Stimulated activated naive CD8-positive, alpha-beta T cell treated with anti-CD3 and anti-CD28 coated beads, Interleukin-15, amount 100 ng/mL, for 72 hours (primary cell): ENCODE results near the gene ZNF547.

Source experiments
- ATAC-seq: fragments of 150-1000 bp; cut with Tn5 transposase; 2 replicates; pipeline ENCODE4 v1.10.0; 2021; ENCODE audit warnings: mild to moderate bottlenecking, moderate library complexity
- DNase-seq, 2 donors: peaks; one replicate each; pipeline ENCODE4 v3.0.0; 2021 to 2022
- H3K27ac Mint-ChIP-seq, 2 donors: one replicate each; pipeline ENCODE4 v1.8.0; 2022; ENCODE audit warnings: mild to moderate bottlenecking in 2 of 2, mixed read lengths in 2 of 2, moderate library complexity in 2 of 2
- H3K27me3 Mint-ChIP-seq: one replicate; pipeline ENCODE4 v1.8.0; 2022; ENCODE audit warnings: mixed read lengths
- H3K4me1 Mint-ChIP-seq: one replicate; pipeline ENCODE4 v1.8.0; 2022; ENCODE audit warnings: mild to moderate bottlenecking, mixed read lengths
- H3K4me3 Mint-ChIP-seq, 2 donors: one replicate each; pipeline ENCODE4 v1.8.0; 2022; ENCODE audit warnings: mild to moderate bottlenecking in 2 of 2, mixed read lengths in 2 of 2, moderate library complexity in 1 of 2
- H3K9me3 Mint-ChIP-seq, 2 donors: one replicate each; pipeline ENCODE4 v1.8.0; 2022; ENCODE audit warnings: mixed read lengths in 2 of 2

The ZNF547 gene

DNA sequence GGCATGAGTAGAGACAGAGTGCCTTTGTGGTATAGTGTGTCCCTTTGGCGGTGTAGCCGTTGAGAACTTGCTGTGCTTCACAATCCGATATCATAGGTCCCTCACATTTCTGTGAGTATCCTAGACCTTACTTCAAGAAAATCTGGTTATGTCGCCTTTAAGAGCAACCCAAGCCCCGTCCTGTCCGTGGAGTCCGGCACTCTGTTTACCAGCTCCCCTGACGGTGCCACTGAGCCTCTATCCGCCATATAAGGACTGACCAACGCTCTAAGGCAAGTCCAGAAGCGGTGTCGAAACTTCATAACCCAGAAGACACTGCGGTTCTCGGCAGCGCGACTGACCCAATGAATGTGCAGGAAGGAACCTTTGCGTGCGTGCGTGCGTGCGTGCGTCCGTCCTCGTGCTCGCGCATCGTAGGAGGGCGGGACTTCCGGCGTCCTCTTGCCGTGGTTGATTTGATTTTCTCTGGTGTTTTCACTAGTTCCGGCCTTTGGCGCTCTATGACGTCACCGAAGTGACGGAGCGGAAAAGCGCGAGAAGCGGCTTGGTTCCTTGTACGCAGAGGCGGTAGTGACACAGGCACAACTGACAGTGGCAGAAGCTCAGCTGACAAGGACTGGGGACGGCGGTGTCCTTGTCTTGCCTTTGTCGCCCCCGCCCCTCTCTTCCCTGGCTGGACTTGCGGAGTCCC is at the start of gene ZNF547, which contains the start of gene TRAPPC2B:
ZNF547 (plus strand) TSS at position 555 of the 691 bp plus-strand sequence. CDS start 5,005 bp downstream, outside the sequence.
TRAPPC2B (plus strand) TSS at position 555 of the 691 bp plus-strand sequence. CDS start 1,283 bp downstream, outside the sequence.
- Mint-ChIP-seq H3K27me3 (no peaks in the 10 kb centered on the region), H3K9me3 (peaks cover 20 to 21% of the 10 kb centered on the region in 2 donors), H3K4me1 (peaks cover 11% of the 10 kb centered on the region), H3K4me3 (peak within 1 kb of the TSS; percentile 98 to 99), H3K27ac (peak within 1 kb of the TSS; percentile 96 to 99)
- ATAC-seq (peak; percentile 96), DNase-seq (peak; percentile 94 to 99)

DNA sequence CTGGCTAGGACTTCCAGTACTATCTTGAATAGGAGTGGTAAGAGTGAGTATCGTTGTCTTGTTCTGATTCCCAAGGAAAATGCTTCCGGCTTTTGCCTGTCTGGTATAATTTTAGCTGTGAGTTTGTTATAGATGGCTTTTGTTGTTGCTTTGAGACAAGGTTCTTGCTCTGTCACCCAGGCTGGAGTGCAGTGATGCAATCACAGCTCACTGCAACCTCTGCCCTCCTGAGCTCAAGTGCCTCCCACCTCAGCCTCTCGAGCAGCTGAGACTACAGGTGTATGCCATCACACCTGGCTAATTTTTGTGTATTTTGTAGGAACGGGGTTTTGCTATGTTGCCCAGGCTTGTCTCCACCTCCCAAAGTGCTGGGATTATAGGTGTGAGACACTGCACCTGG is 49.2 kb upstream of the ZNF547 start:
- no peak overlapping the region for H3K27ac Mint-ChIP-seq
- H3K27me3 Mint-ChIP-seq, result peaks cover 42% of the 10 kb centered on the region
- H3K4me1 Mint-ChIP-seq, result no peaks in the 10 kb centered on the region
- H3K9me3 Mint-ChIP-seq, result peaks cover 35 to 59% of the 10 kb centered on the region in 2 donors
- ATAC-seq (no peak), DNase-seq (no peak)
- H3K4me3 Mint-ChIP-seq, result no peak overlapping the region

DNA sequence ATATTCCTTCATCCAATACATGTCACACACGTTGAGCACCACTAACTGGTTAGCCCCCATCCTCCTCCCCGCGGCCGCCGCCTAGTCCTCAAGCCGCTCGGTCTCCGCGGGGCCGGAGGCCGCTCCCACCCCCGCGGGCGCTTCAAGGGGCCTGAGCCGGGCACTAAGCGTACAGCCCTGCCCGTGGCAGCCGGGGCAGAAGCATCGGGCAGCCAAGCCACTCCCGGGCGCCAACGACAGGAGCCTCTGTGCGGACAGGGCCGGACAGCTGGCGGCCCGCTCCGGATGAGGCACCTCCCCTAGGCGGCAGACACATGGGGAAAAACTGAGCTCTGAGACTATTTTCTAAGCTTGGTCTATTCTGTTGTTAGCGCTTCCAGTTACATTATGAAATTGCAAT is 45.8 kb upstream of the ZNF547 start:
- DNase-seq (no peak), ATAC-seq (no peak)
- Mint-ChIP-seq H3K4me3 (no peak overlapping the region), H3K4me1 (peaks cover 25% of the 10 kb centered on the region), H3K27me3 (peaks cover 42% of the 10 kb centered on the region), H3K27ac (no peak overlapping the region), H3K9me3 (peaks cover 29 to 55% of the 10 kb centered on the region in 2 donors)

DNA sequence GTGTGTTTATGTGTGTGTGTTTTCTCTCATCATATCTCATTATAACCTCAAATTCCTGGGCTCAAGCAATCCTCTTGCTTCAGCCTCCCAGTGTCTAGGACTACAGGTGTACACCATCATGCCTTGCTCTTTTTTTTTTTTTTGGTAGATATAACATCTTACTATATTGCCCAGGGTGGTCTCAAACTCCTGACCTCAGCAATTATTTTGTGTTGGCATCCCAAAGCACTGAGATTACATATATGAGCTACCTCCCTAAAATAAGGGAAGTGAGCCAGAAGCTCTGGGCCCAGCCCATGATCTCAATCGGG is 43.5 kb upstream of the ZNF547 start:
- peaks cover 27 to 57% of the 10 kb centered on the region in 2 donors for H3K9me3 Mint-ChIP-seq
- peaks cover 34% of the 10 kb centered on the region for H3K27me3 Mint-ChIP-seq
- peak overlapping the region; percentile 97 to 99 for H3K27ac Mint-ChIP-seq
- no peak for DNase-seq
- ATAC-seq, result peak; percentile 1
- peak overlapping the region; percentile 93 to 97 for H3K4me3 Mint-ChIP-seq
- peaks cover 25% of the 10 kb centered on the region for H3K4me1 Mint-ChIP-seq

DNA sequence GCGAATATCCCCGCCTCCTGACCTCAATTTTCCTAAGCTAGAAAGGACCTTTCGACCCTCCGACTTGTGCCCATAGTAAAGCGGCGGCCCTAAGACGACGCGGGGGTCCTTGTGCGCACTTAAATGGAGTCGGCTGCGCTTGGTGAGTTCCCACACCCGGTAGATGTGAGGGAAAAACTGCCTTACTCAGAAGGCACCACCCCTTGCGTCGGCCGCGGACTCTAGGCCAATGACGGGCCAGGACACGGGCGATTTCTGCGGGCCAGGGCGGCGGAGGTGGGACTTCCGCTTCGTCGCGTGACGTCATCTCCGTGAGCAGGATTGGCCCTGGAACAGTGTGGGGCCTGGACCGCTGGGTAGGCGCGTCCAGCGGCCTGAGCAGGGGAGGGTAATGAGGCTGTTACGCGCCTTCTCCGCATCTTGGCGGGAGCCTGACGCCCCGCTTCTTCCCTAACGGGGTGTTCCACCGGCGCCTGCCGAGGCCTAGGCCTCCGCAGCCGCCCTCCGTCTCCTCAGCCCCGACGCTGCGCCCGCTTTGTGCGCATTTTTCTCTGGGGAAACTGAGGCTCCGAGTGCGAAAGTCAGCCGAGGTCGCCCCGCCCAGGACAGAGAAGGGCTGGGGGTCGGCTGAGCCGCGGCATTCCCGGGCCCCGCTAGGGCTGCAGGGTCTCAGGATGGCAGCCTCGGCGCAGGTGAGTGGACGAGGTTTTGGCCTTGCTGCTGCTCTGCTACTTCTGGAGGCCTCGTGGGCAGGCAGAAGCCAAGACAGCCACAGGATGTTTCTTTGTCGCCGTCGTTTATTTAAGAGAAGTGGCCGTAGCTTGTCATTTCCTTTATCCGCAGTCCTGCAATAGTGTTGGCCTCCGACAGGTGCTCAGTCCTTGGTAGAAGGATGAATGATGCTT is 42.9 kb upstream of the ZNF547 start, which contains the start of gene ZNF543:
ZNF543 (plus strand) TSS at position 293 of the 905 bp plus-strand sequence; CDS start at position 675, 382 bp downstream.
- peak; percentile 88 to 94 for DNase-seq
- H3K4me3 Mint-ChIP-seq, result peak within 1 kb of the TSS; percentile 93 to 97
- peaks cover 25% of the 10 kb centered on the region for H3K4me1 Mint-ChIP-seq
- H3K9me3 Mint-ChIP-seq, result peaks cover 25 to 51% of the 10 kb centered on the region in 2 donors
- H3K27me3 Mint-ChIP-seq, result peaks cover 28% of the 10 kb centered on the region
- peak; percentile 99 for ATAC-seq
- peak within 1 kb of the TSS; percentile 97 to 99 for H3K27ac Mint-ChIP-seq

DNA sequence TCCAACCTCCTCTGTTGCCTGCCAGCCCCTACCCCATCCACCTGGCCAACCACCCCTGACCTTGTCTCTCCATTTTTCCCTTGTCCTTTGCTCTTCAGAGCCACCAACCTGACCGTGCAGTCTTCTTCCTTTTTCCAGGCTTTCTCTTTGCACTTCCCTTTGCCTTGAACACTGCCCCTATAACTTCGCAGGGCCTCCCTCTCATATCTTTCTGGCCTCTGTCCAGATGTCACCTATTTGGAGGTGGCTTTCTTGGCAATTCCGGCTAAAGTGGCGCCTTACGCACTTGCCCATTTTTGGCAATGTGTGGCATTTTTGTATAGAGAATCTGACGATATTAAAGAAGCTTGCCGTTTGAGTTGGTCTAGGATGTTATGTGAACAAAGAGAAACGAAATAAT is 42.2 kb upstream of the ZNF547 start:
- Mint-ChIP-seq H3K4me1 (peaks cover 25% of the 10 kb centered on the region), H3K4me3 (peak overlapping the region; percentile 93 to 97), H3K27ac (peak overlapping the region; percentile 97 to 99), H3K9me3 (peaks cover 18 to 44% of the 10 kb centered on the region in 2 donors), H3K27me3 (peaks cover 22% of the 10 kb centered on the region)
- DNase-seq (no peak), ATAC-seq (no peak)

DNA sequence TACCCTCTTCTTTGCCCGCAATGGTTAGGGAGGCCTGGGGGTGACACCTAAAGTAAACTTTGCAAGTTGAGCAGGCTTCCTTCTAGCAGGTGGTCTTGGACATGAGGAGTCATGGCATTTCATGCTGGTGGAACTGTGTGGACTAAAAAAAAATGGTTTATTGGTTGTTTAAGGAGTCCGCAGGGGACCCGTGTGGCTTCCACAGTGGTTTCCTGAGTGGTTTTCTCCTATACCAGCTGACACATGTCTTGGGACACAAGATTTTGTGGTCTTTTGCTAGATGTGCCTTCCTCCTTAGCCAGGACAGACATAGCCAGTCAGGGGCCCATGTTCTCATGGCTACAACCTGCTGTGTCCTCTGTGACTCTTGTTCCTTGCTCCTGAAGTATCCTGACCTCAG is 41.6 kb upstream of the ZNF547 start:
- H3K27ac Mint-ChIP-seq, result peak overlapping the region in 1 of 2 donors; percentile 42
- H3K9me3 Mint-ChIP-seq, result peaks cover 16 to 41% of the 10 kb centered on the region in 2 donors
- DNase-seq, result no peak
- peak overlapping the region; percentile 93 to 97 for H3K4me3 Mint-ChIP-seq
- ATAC-seq, result no peak
- H3K27me3 Mint-ChIP-seq, result peaks cover 15% of the 10 kb centered on the region
- H3K4me1 Mint-ChIP-seq, result peaks cover 25% of the 10 kb centered on the region

DNA sequence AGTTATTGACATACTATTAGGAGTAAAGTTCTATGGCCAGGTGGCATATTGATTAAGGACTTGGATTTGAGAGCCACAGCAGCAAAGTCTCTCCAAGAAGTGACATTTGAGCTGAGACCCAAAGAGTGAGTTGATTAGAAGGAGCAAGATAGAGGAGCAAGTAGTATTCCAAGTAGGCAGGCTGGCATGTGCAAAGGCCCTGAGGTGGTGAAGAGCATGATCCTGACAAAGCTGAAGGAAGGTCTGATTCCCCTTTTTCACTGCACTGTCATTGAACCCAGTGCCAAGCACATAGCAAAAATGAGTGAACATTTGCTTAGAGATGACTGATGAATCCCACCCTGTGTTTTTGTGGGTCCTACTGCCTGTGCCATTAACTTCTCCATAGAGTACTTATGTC is 38.4 kb upstream of the ZNF547 start:
- Mint-ChIP-seq H3K4me3 (no peak overlapping the region), H3K9me3 (peaks cover 18 to 51% of the 10 kb centered on the region in 2 donors), H3K27ac (no peak overlapping the region), H3K27me3 (no peaks in the 10 kb centered on the region), H3K4me1 (peaks cover 19% of the 10 kb centered on the region)
- DNase-seq (no peak), ATAC-seq (no peak)

DNA sequence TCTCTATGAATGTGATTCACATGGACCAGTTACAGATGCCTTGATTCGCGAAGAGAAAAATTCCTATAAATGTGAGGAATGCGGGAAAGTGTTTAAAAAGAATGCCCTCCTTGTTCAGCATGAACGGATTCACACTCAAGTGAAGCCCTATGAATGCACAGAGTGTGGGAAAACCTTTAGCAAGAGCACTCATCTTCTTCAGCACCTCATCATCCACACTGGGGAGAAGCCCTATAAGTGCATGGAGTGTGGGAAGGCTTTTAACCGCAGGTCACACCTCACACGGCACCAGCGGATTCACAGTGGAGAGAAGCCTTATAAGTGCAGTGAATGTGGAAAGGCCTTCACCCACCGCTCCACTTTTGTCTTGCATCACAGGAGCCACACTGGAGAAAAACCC is 35.4 kb upstream of the ZNF547 start:
- H3K27me3 Mint-ChIP-seq, result no peaks in the 10 kb centered on the region
- ATAC-seq, result no peak
- no peaks in the 10 kb centered on the region for H3K4me1 Mint-ChIP-seq
- H3K9me3 Mint-ChIP-seq, result peaks cover 18 to 47% of the 10 kb centered on the region in 2 donors
- no peak for DNase-seq
- no peak overlapping the region for H3K27ac Mint-ChIP-seq
- H3K4me3 Mint-ChIP-seq, result no peak overlapping the region

DNA sequence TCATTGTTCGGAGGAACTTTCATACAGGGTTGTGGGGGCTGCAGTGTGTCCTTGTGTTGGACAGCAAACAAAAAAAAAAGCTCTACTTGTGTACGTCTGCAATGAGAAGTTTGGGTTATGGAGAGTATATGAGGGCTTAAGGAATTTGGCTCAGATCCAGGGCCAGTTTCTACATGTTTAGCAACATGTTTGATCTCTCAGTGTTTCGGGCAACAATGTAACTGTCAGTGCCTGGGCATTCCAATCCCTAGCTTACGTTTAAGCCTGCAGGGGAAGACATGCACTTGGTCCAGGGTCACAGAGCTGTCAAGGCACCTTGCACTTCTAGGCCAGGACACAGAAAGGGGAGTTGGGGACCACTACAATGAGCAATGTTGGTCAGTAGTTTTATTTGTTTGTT is 29.2 kb upstream of the ZNF547 start:
- Mint-ChIP-seq H3K27me3 (no peaks in the 10 kb centered on the region), H3K4me3 (no peak overlapping the region), H3K4me1 (no peaks in the 10 kb centered on the region), H3K27ac (no peak overlapping the region), H3K9me3 (peaks cover 21 to 52% of the 10 kb centered on the region in 2 donors)
- DNase-seq, result no peak
- ATAC-seq, result no peak

DNA sequence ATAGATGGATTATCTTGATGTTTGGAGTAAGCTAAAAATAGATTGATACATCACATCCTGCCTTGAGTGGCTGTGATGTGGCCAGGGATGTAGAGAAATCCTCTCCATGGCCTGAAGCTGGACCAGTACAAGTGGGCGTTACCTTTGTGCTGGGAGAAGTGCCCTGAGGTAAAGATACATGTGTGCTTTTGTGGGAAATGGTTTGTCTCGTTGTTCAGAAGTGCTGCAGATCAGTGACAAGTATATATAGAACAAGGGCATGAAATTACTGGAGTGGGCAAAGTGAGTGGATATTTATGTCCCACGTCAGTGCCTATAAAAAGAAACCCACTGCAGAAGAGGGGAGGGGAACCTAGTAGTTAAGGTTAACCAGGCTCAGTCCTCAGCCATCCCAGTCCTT is 24.5 kb upstream of the ZNF547 start:
- Mint-ChIP-seq H3K4me1 (no peaks in the 10 kb centered on the region), H3K27me3 (no peaks in the 10 kb centered on the region), H3K9me3 (peaks cover 28 to 52% of the 10 kb centered on the region in 2 donors), H3K4me3 (no peak overlapping the region), H3K27ac (no peak overlapping the region)
- ATAC-seq (no peak), DNase-seq (no peak)

DNA sequence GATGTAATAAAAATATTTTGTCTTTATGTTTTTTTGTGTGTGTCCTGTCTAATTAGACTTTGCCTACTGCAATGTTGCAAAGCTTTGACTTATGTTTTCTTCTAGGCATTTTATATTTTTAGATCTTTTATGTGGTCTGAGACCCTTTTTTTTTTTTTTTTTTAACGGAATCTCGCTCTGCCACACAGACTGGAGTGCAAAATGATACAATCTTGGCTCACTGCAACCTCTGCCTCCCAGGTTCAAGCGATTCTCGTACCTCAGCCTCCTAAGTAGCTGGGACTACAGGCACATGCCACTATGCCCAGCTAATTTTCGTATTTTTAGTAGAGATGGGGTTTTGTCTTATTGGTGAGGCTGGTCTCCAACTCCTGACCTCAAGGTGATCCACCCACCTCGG is 20.8 kb upstream of the ZNF547 start:
- DNase-seq (no peak), ATAC-seq (no peak)
- Mint-ChIP-seq H3K4me3 (no peak overlapping the region), H3K4me1 (no peaks in the 10 kb centered on the region), H3K27ac (no peak overlapping the region), H3K27me3 (peaks cover 7% of the 10 kb centered on the region), H3K9me3 (peaks cover 16 to 31% of the 10 kb centered on the region in 2 donors)

DNA sequence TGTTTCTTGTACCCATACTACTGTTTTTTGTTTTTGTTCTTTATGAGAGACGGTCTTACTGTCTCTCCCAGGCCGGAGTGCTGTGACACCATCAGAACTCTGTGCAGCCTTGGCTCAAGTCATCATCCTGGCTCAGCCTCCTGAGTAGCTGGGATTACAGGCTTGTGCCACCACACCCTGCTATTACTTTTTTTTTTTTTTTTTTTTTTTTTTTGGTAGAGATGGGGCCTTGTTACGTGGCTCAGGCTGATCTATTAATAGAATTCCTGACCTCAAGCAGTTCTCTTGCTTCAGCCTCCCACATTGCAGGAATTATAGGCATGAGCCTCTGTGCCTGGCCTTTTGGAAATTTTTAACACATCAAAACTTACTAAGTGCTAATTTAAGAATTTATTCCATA is 15.2 kb upstream of the ZNF547 start:
- peaks cover 26% of the 10 kb centered on the region for H3K4me1 Mint-ChIP-seq
- H3K27ac Mint-ChIP-seq, result peak overlapping the region in 1 of 2 donors; percentile 54
- no peak for ATAC-seq
- DNase-seq, result no peak
- no peak overlapping the region for H3K4me3 Mint-ChIP-seq
- H3K27me3 Mint-ChIP-seq, result peaks cover 7% of the 10 kb centered on the region
- H3K9me3 Mint-ChIP-seq, result peaks cover 20 to 29% of the 10 kb centered on the region in 2 donors

DNA sequence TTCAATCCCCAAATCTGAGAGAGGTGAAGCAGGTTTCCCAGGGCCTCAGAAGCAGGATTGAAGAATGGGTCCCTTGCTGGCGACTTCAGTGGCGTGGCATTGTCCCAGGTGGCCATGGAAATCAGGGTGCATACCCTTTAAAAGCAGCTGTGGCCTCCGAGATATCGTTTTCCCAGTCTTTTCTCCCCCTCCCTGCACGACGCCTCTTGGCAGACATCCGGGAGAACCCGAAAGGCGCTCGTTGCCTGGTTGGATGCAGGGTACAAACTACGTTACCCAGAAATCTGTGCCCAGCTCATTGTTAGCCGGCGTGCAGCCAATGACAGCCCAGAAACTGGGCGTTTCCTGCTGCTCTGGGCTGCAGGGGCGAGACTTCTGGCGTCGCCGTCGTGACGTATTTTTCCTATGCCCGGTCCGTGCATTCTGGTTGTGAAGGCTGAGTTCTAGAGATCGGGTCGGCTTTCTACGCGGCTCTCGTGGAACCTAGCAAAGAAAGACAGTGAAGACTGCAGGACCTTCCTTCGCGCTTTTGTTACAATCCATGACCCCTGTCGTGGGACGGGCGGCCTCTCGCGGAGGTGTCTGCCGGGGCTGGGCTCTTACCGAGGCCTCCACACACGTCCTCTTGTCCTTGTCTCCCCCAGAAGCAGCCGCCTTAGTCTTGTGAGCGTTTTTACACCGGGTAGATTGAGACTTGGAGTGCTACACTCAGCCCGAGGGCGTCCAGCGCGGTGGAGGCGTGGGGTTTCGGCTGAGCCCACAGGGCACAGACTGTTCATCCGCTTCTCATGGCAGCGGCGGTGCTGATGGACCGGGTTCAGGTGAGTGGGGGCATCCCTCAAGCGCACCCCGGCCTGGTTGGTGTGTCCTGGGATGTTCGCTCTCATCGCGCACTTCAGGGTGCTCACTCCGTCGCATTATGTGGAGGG is 12.2 kb upstream of the ZNF547 start, which contains the start of gene ZNF304:
ZNF304 (plus strand) TSS at position 395 of the 929 bp plus-strand sequence; CDS start at position 789, 394 bp downstream.
- peak; percentile 100 for ATAC-seq
- Mint-ChIP-seq H3K4me3 (peak within 1 kb of the TSS; percentile 95 to 99), H3K27ac (peak within 1 kb of the TSS; percentile 92 to 96), H3K9me3 (peaks cover 35 to 50% of the 10 kb centered on the region in 2 donors), H3K27me3 (peaks cover 7% of the 10 kb centered on the region), H3K4me1 (peaks cover 31% of the 10 kb centered on the region)
- DNase-seq, result peak; percentile 74 to 85

DNA sequence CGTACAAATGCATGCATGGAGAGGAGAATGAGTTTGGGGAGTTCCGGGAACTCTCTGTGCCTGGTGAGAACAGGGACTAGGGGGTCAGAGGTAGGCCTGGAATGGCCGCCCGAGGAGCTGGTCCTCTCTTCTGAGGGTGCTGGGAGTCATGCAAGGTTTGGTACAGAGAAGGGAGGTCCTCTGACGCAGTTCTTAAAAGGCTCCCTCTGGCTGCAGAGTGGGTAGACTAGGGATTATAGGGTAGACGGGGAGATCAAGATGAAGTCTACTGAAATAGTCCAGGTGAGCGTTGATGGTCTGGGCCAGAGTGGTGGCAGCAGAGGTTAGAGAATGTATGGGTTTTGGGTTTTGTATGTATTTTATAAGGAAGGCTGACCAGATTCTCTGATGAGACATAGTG is 11.5 kb upstream of the ZNF547 start:
- no peak for DNase-seq
- peak overlapping the region; percentile 95 to 99 for H3K4me3 Mint-ChIP-seq
- peak overlapping the region; percentile 92 to 96 for H3K27ac Mint-ChIP-seq

More for the DNA sequence above, 11.5 kb upstream of the ZNF547 start:
- H3K4me1 Mint-ChIP-seq, result peaks cover 31% of the 10 kb centered on the region
- no peak for ATAC-seq
- H3K27me3 Mint-ChIP-seq, result no peaks in the 10 kb centered on the region
- peaks cover 42 to 50% of the 10 kb centered on the region in 2 donors for H3K9me3 Mint-ChIP-seq
